C4-2B (cell line): ENCODE results near the gene RNF212B.

Experiments
- CTCF ChIP-seq: fragments of 450-650 bp; conservative IDR thresholded peaks from 2 replicates; pipeline ENCODE4 v1.5.1; 2017; ENCODE audit warnings: mild to moderate bottlenecking
- ZFX ChIP-seq: fragments of 450-650 bp; IDR thresholded peaks from 2 replicates; pipeline ENCODE4 v1.6.1; 2017

GRCh38 chr14:23296012-23296777 lies 58.5 kb downstream of the RNF212B start:
- TF ChIP-seq CTCF (no peak), ZFX (no peak)
